Neural cell (in vitro differentiated cells): Measurements from ENCODE around the gene MALRD1. TPM values are rescaled to one million over a fixed set of nuclear protein-coding genes. Genes with fewer than 3 reads are reported as not detected.

Source experiments
- H2AFZ ChIP-seq: fragments of 200-600, 300-800 bp; sonication (generic), shearing (Covaris generic); 2 replicates; pipeline ENCODE4 v1.6.0; 2014; ENCODE audit warnings: low read depth, mild to moderate bottlenecking, antibody characterized with exemption, low read length, moderate library complexity
- H3F3A ChIP-seq: fragments of 200-600 bp; shearing (Covaris generic); 2 replicates; pipeline ENCODE4 v1.6.1; 2016; ENCODE audit warnings: mild to moderate bottlenecking, moderate library complexity, mixed read lengths, antibody characterized with exemption, low read length; ENCODE audit not compliant: insufficient read depth, poor library complexity, severe bottlenecking
- H3K27ac ChIP-seq: fragments of 200-600, 300-800 bp; sonication (generic), shearing (Covaris generic); 2 replicates; pipeline ENCODE4 v1.5.1; 2014; ENCODE audit warnings: mild to moderate bottlenecking, low read length, moderate library complexity
- H3K27me3 ChIP-seq: fragments of 300-800, 200-600 bp; sonication (generic), shearing (Covaris generic); 2 replicates; pipeline ENCODE4 v1.6.0; 2014; ENCODE audit warnings: mild to moderate bottlenecking, low read depth, low read length, moderate library complexity; ENCODE audit not compliant: insufficient read depth
- H3K36me3 ChIP-seq: fragments of 300-800, 200-600 bp; sonication (generic), shearing (Covaris generic); 2 replicates; pipeline ENCODE4 v1.5.1; 2014; ENCODE audit warnings: mild to moderate bottlenecking, antibody characterized with exemption, low read length, moderate library complexity; ENCODE audit not compliant: insufficient read depth
- H3K4me2 ChIP-seq: fragments of 300-800, 200-600 bp; sonication (generic), shearing (Covaris generic); 2 replicates; pipeline ENCODE4 v1.6.0; 2014; ENCODE audit warnings: mild to moderate bottlenecking, low read length
- H3K4me3 ChIP-seq: fragments of 300-800, 200-600 bp; sonication (generic), shearing (Covaris generic); 2 replicates; pipeline ENCODE4 v1.5.1; 2014; ENCODE audit warnings: mild to moderate bottlenecking, low read length, moderate library complexity
- H3K79me2 ChIP-seq: fragments of 200-600 bp; shearing (Covaris generic); replicated peaks from 2 replicates; pipeline ENCODE4 v1.6.0; 2014; ENCODE audit warnings: mild to moderate bottlenecking, low read length, moderate library complexity; ENCODE audit not compliant: insufficient read depth
- H3K9ac ChIP-seq: fragments of 300-800, 200-600 bp; sonication (generic), shearing (Covaris generic); 2 replicates; pipeline ENCODE4 v1.6.1; 2016; ENCODE audit warnings: mild to moderate bottlenecking, low read length, mixed read lengths
- H3K9me2 ChIP-seq: fragments of 200-600 bp; shearing (Covaris generic); 2 replicates; pipeline ENCODE4 v1.6.1; 2016; ENCODE audit warnings: mild to moderate bottlenecking, low read length, mixed read lengths; ENCODE audit not compliant: insufficient read depth
- H3K9me3 ChIP-seq: fragments of 200-600, 300-800 bp; sonication (generic), shearing (Covaris generic); 2 replicates; pipeline ENCODE4 v1.6.1; 2016; ENCODE audit warnings: mild to moderate bottlenecking, mixed run types, low read length, moderate library complexity, mixed read lengths
- H4K20me1 ChIP-seq: fragments of 200-600 bp; shearing (Covaris generic); 2 replicates; pipeline ENCODE4 v1.6.1; 2016; ENCODE audit warnings: mild to moderate bottlenecking, mixed run types; ENCODE audit not compliant: insufficient read depth
- CTCF ChIP-seq: fragments of 450-650 bp; IDR thresholded peaks from 2 replicates; pipeline ENCODE4 v1.5.1; 2014; ENCODE audit warnings: antibody characterized with exemption, mild to moderate bottlenecking, moderate library complexity; ENCODE audit not compliant: poor library complexity, severe bottlenecking
- EP300 ChIP-seq: fragments of 450-650 bp; conservative IDR thresholded peaks from 2 replicates; pipeline ENCODE4 v1.6.1; 2014; ENCODE audit warnings: antibody characterized with exemption, mild to moderate bottlenecking, moderate library complexity; ENCODE audit not compliant: poor library complexity, severe bottlenecking
- EZH2 ChIP-seq: fragments of 200-600, 300-800 bp; shearing (Covaris generic), sonication (generic); IDR thresholded peaks from 2 replicates; pipeline ENCODE4 v1.6.1; 2014; ENCODE audit warnings: antibody characterized with exemption, low read length, borderline replicate concordance, mild to moderate bottlenecking; ENCODE audit not compliant: insufficient read depth, poor library complexity, severe bottlenecking
- MXI1 ChIP-seq: fragments of 450-650 bp; conservative IDR thresholded peaks from 2 replicates; pipeline ENCODE4 v1.6.1; 2014; ENCODE audit warnings: antibody characterized with exemption, mild to moderate bottlenecking; ENCODE audit not compliant: poor library complexity, severe bottlenecking
- POLR2AphosphoS5 ChIP-seq: IDR thresholded peaks from 2 replicates; pipeline ENCODE4 v1.6.1; 2012
- RAD21 ChIP-seq: fragments of 450-650 bp; conservative IDR thresholded peaks from 2 replicates; pipeline ENCODE4 v1.6.1; 2014; ENCODE audit warnings: antibody characterized with exemption, mild to moderate bottlenecking, moderate library complexity
- REST ChIP-seq: IDR thresholded peaks from 2 replicates; pipeline ENCODE4 v1.6.1; 2012; ENCODE audit warnings: borderline replicate concordance
- SMC3 ChIP-seq: fragments of 450-650 bp; conservative IDR thresholded peaks from 2 replicates; pipeline ENCODE4 v1.6.1; 2014; ENCODE audit warnings: antibody characterized with exemption, mild to moderate bottlenecking, moderate library complexity; ENCODE audit not compliant: poor library complexity
- TAF1 ChIP-seq: IDR thresholded peaks from 2 replicates; pipeline ENCODE4 v1.6.1; 2012; ENCODE audit warnings: low read depth
- polyA plus RNA-seq: library from polyadenylated mRNA; depleted of rRNA; stranded (reverse); fragments of >200 nt; gene quantifications from 2 replicates; pipeline ENCODE4 v1.2.3, GENCODE V29; 2014

Gene MALRD1
- polyA plus RNA-seq, 1 donor from 2014 or later = 0.21 TPM

- Histone ChIP-seq H3K36me3 (no peaks in the 10 kb centered on the region), H3K9ac (no peak overlapping the region), H3K79me2 (no peaks in the 10 kb centered on the region), H3K4me2 (peak overlapping the region; percentile 11), H3K27ac (peak overlapping the region; percentile 46), H3F3A (no peaks in the 10 kb centered on the region), H3K9me3 (no peaks in the 10 kb centered on the region), H3K9me2 (no peaks in the 10 kb centered on the region), H3K4me3 (no peak overlapping the region), H4K20me1 (no peaks in the 10 kb centered on the region), H3K27me3 (no peaks in the 10 kb centered on the region), H2AFZ (no peak overlapping the region)
- TF ChIP-seq EZH2 (no peak), REST (no peak), CTCF (no peak), POLR2AphosphoS5 (no peak), TAF1 (no peak), SMC3 (no peak), RAD21 (no peak), MXI1 (no peak), EP300 (no peak)
Observed at GRCh38 chr10:19164461-19164860, 115.9 kb downstream of the MALRD1 start.

- Histone ChIP-seq H3K79me2 (no peaks in the 10 kb centered on the region), H3K36me3 (no peaks in the 10 kb centered on the region), H3K4me3 (no peak overlapping the region), H2AFZ (no peak overlapping the region), H3K27ac (no peak overlapping the region), H3K9me2 (no peaks in the 10 kb centered on the region), H3K9ac (no peak overlapping the region), H3F3A (no peaks in the 10 kb centered on the region), H3K4me2 (no peak overlapping the region), H3K27me3 (no peaks in the 10 kb centered on the region), H3K9me3 (no peaks in the 10 kb centered on the region), H4K20me1 (no peaks in the 10 kb centered on the region)
- TF ChIP-seq CTCF (no peak), SMC3 (no peak), MXI1 (no peak), EP300 (no peak), EZH2 (no peak), POLR2AphosphoS5 (no peak), REST (no peak), RAD21 (no peak), TAF1 (no peak)
Observed at GRCh38 chr10:19168584-19168983, 120.0 kb downstream of the MALRD1 start.
